GM19397 (cell line): ENCODE results near the gene RAPGEF3.

Experiments used
- ATAC-seq: cut with Tn5 transposase; IDR thresholded peaks from one replicate; pipeline ENCODE4 v1.9.1; 2021; ENCODE audit warnings: mild to moderate bottlenecking, moderate library complexity; ENCODE audit not compliant: unreplicated experiment

The RAPGEF3 gene

DNA sequence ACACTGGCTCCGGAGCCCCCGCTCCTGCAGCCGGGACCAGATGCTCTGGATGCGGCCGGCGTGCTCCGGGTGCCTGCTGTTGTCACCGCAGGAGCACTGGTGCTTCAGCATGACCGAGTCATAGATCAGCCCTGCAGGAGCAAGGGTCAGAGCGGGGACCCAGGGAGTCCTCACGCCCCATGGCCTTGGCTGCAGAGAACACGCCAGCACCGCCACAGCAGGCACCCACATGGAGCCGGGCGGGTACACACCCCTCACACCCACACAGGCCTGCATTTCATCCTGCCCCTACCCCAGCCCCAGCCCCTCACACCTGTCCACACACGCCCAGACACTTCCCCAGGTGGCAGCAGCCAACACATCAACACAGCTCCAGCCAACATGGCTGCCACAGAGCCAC, 33.2 kb upstream of the RAPGEF3 start:
- ATAC-seq, result no peak

DNA sequence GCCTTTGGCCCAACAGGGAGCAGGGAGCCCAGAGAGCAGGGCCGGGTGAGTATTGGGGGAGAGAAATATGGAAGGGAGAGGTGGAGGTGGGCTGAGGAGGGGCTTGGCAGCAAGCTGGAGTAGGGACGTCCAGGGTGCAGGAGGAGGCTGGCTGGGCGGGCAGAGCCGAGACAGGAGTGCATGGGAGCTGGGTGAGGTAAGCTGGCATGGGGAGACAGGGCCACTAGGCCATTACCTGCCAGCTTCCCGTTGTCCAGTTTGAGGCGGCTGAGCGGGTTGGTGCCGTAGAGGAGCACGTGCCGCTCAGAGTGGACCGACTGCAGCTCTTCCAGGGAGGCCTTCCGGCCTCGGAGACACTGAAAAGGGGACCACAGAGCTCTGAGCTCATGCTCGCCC, 32.7 kb upstream of the RAPGEF3 start:
- ATAC-seq, result no peak

- no peak for ATAC-seq
These were observed 32.1 kb upstream of the RAPGEF3 start for GRCh38 chr12:47790676-47791350.

DNA sequence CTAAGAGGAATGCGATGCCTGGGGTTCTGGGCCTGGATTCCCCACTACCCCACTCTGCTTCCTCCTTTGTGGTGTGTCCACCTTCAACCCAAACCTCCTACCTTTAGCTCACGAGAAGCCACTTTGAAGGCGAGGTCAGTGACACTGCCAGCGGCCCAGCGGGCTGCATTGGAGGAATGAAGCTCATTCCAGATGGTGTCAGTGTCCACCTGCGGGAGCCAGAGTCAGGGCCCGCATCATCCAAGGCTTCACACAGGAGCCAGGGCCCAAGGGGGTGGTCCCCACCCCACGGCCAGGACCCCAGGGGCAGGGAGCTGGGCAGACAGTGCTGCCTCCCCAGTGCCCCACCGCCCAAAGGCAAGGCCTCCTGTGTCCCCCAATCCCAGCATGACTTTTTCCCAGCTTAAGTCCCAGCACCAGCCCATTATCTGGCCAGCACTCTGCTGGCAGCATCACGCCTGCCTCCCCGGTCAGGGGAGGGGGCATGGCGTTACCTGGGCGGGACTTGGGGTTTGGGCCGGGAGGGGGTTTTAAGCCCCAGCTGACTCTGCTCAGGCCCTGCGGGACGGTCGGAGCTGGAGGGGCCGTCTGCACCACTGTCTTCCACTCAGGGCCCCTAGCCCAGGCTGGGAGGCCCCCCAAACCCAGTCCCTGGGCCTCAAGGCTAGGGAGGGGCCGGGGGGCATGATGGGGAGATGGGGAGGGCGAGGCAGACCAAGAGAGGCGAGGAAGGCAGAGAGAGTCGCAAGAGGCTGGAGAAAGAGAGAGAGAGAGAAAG, 31.2 kb upstream of the RAPGEF3 start:
- no peak for ATAC-seq

DNA sequence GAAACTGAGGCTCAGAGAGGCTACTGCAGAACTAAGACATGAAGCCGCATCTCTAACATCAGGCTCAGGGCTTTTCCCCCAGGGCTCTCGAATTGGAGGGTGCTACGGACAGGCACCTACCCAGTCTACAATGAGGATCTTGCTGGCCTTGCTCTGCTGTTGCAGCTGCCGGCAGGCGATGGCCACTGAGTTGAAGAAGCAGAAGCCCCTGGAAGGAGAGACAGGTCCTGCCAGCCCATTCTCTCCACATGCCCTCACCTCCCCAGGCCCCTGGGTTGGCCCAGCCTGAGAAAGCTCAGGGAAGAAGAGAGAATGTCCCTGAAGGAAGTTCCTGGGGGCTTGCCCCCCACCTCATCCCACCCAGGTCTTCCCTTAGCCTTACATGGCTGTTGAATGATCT, 30.5 kb upstream of the RAPGEF3 start:
- ATAC-seq, result no peak

- ATAC-seq, result no peak
These were observed 29.1 kb upstream of the RAPGEF3 start for GRCh38 chr12:47787596-47788319.

DNA sequence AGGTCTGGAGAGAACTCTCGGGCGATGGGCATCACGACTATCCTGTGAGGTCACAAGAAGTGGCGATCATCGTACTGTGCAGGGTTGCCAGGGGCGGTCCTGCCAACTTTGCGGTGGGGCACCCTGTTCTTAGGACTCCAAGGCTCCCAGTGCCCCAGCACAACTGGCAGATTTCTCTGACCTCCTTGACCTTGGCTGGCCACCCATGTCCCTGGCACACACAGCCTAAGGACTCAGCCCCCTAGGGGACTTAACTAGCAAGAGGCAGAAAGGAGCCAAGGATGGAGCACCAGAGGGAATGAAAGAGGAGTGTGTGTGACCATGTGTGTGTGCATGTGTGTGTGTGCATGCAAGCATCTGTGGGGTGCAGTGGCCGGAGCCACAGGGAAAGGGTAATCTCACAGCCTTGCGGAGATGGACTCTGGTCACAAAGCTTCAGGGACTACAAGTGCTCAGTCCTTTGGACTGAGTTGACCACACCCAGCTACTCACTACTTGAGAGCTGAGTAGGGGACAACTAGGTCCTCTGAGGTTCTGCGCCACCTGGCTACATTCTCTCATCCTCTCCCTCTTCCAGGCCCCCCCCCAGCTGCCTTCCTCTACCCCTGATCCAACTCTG, 28.1 kb upstream of the RAPGEF3 start:
- no peak for ATAC-seq

- no peak for ATAC-seq
These were observed 27.4 kb upstream of the RAPGEF3 start for GRCh38 chr12:47785887-47786661.

DNA sequence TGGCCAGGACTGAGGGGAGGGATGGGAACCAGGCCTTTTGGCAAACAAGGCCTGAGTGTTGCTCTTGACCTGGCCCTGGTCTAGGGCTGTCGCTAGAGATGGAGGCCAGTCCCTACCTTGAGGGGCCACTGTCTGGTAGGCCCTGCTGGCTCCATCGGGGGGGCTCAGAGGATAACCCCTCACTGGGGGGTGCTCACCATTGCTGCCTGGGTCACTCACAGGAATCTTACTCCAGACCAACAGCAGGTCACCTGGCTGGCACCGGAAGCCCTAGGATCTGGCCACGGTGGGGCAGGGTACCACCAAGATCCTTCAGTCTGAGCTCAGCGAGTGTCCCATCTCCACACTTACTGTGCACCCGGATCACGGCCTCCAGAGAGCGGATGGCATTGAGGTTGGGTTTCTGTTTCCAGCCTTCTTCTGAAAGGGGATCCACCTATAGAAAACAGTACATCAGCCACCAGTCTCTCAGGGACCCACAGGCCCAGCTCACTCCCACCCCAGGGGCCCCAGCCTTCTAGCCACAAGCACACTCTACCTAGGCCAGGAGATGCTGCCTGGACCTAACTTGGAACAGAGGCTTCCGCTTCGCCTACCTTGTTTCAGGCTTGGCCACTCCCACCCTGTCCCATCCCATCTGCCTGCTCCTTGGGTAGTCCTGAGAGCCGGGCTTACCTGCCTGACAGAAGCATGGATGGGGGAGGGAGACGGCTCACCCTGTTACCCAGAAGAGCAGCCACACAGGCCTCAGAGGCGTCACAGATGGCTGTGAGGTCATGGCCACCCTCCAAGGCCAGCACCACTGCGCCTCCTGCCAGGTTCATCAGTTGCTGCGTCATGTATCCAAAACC, 26.6 kb upstream of the RAPGEF3 start:
- no peak for ATAC-seq

GRCh38 chr12:47783821-47784819, 25.4 kb upstream of the RAPGEF3 start:
- no peak for ATAC-seq

- no peak for ATAC-seq
These were observed 24.5 kb upstream of the RAPGEF3 start for GRCh38 chr12:47783024-47783755.

DNA sequence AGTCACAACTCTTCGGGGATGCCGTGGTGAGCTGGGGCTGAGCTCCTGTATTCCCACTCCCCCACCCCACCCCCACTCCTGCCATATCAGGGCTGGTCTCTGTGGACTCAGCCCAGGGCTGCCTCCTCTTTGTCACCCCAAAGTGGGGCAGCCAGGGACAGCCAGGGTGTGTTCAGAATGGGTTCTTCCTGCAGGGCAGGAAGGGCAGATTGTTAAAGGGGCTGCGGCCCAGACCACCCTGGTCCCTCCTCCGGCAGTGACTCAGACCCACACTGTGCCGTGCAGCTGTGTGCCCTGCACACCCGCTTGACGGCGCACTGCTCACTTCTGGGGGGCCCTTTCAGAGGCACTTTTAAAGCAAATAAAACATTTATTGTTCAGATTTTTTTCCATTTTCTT, 23.7 kb upstream of the RAPGEF3 start:
- no peak for ATAC-seq

- no peak for ATAC-seq
These were observed 23.0 kb upstream of the RAPGEF3 start for GRCh38 chr12:47781479-47782371.

GRCh38 chr12:47779943-47780504, 21.3 kb upstream of the RAPGEF3 start:
- no peak for ATAC-seq

DNA sequence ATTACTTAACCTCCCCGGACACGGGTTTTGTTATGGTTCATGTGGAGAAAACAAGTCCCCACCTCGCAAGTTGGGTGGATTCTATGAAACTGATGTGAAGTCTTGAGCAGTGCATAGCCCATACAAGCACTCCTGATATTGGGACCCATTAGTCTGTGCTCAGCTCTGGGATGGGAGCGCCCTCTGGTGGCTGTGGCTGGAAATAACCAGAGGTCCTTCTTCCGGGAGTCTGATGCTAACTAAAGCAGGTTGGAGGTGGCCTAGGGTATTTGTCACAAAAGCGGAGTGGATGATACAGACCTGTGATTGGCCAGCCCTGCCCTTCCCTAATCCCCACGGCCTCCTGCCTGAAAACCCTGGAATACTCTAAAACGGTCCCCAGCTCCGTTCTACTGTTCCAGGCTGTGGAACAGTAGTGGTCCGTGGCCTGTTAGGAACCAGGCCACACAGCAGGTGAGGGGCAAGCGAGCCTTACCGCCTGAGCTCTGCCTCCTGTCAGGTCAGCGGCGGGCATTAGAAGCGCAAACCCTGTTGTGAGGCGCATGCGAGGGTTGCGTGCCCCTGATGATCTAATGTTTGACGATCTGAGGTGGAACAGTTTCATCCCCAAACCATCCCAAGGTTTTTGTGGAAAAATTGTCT, 20.7 kb upstream of the RAPGEF3 start:
- ATAC-seq, result peak; percentile 78

DNA sequence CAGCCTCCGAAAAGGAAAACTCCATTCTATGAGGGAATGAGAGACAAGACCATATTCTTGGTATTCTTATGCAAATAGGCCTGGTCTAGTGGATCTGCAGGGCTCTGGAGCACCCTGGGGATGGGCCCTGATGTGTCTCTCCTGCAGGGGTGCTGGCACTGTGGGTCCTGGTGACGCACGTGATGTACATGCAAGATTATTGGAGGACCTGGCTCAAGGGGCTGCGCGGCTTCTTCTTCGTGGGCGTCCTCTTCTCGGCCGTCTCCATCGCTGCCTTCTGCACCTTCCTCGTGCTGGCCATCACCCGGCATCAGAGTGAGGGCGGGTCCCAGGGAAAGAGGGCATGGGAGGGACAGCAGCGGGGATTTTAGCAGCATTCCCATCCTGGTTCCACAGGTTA, 20.2 kb upstream of the RAPGEF3 start:
- ATAC-seq, result no peak
